Liver (tissue), 9 donors: ENCODE measurements around the gene TMEM242. TPM values are rescaled to one million over a fixed set of nuclear protein-coding genes. Genes with fewer than 3 reads are reported as not detected.

Source experiments
- DNase-seq: peaks from one replicate; pipeline ENCODE4 v3.0.0-alpha.2; 2017; ENCODE audit warnings: low spot score
- H3K27ac ChIP-seq, 2 donors: one replicate each; pipeline ENCODE4 v1.7.0; 2013; ENCODE audit warnings: inconsistent platforms in 2 of 2, low read length in 2 of 2, control low read depth in 1 of 2, low read depth in 1 of 2, mild to moderate bottlenecking in 1 of 2
- H3K27me3 ChIP-seq, 4 donors: one replicate each; pipeline versions ENCODE4 v1.6.1 to v1.7.0; 2013; ENCODE audit warnings: low read length in 3 of 4, inconsistent platforms in 1 of 4, mild to moderate bottlenecking in 1 of 4, moderate library complexity in 1 of 4; ENCODE audit not compliant: control insufficient read depth in 4 of 4, insufficient read depth in 4 of 4
- H3K36me3 ChIP-seq, 4 donors: one replicate each; pipeline versions ENCODE4 v1.6.1 to v1.7.0; 2013; ENCODE audit warnings: low read length in 3 of 4, mild to moderate bottlenecking in 3 of 4, low read depth in 1 of 4, moderate library complexity in 1 of 4; ENCODE audit not compliant: control insufficient read depth in 4 of 4, insufficient read depth in 3 of 4
- H3K4me1 ChIP-seq, 4 donors: one replicate each; pipeline versions ENCODE4 v1.6.1 to v1.7.0; 2013; ENCODE audit warnings: low read length in 3 of 4, mild to moderate bottlenecking in 3 of 4, moderate library complexity in 1 of 4; ENCODE audit not compliant: control insufficient read depth in 4 of 4, insufficient read depth in 4 of 4
- H3K4me3 ChIP-seq, 3 donors: one replicate each; pipeline versions ENCODE4 v1.6.1 to v1.7.0; 2013; ENCODE audit warnings: low read length in 3 of 3, control low read depth in 1 of 3, low read depth in 1 of 3, mild to moderate bottlenecking in 1 of 3
- H3K9ac ChIP-seq, 2 donors: one replicate each; pipeline ENCODE4 v1.7.0; 2013; ENCODE audit warnings: low read length in 2 of 2, mild to moderate bottlenecking in 2 of 2, moderate library complexity in 2 of 2, control low read depth in 1 of 2, low read depth in 1 of 2
- H3K9me3 ChIP-seq, 4 donors: one replicate each; pipeline versions ENCODE4 v1.6.1 to v1.7.0; 2013; ENCODE audit warnings: low read length in 3 of 4; ENCODE audit not compliant: control insufficient read depth in 4 of 4
- CTCF ChIP-seq: fragments of 150-350 bp; IDR thresholded peaks from 2 replicates; pipeline ENCODE4 v1.5.1; 2017; ENCODE audit warnings: improper control_type of control experiment, low read depth, low read length; ENCODE audit not compliant: missing input control
- EGR1 ChIP-seq, 2 donors: IDR thresholded peaks; 2 replicates each; pipeline ENCODE4 v1.6.1; 2016 to 2018; ENCODE audit warnings: antibody characterized with exemption in 2 of 2, low read depth in 2 of 2
- FOXA1 ChIP-seq: IDR thresholded peaks from 2 replicates; pipeline ENCODE4 v1.6.1; 2016; ENCODE audit warnings: antibody characterized with exemption
- FOXA2 ChIP-seq: IDR thresholded peaks from 2 replicates; pipeline ENCODE4 v1.6.1; 2016; ENCODE audit warnings: antibody characterized with exemption
- GABPA ChIP-seq, 2 donors: IDR thresholded peaks in 1 of 2; conservative IDR thresholded peaks in 1 of 2; 2 replicates each; pipeline ENCODE4 v1.6.1; 2016; ENCODE audit warnings: antibody characterized with exemption in 2 of 2, mild to moderate bottlenecking in 1 of 2, moderate library complexity in 1 of 2
- HNF4A ChIP-seq, 2 donors: conservative IDR thresholded peaks; 2 replicates each; pipeline ENCODE4 v1.6.1; 2016; ENCODE audit warnings: antibody characterized with exemption in 2 of 2, mild to moderate bottlenecking in 2 of 2
- HNF4G ChIP-seq: IDR thresholded peaks from 2 replicates; pipeline ENCODE4 v1.6.1; 2016; ENCODE audit warnings: antibody characterized with exemption
- JUND ChIP-seq, 2 donors: IDR thresholded peaks; 2 replicates each; pipeline ENCODE4 v1.6.1; 2016; ENCODE audit warnings: antibody characterized with exemption in 2 of 2
- NR2F2 ChIP-seq: IDR thresholded peaks from 2 replicates; pipeline ENCODE4 v1.6.1; 2016; ENCODE audit warnings: antibody characterized with exemption
- RAD21 ChIP-seq, 2 donors: IDR thresholded peaks; 2 replicates each; pipeline ENCODE4 v1.6.1; 2016; ENCODE audit warnings: antibody characterized with exemption in 2 of 2, mild to moderate bottlenecking in 2 of 2
- REST ChIP-seq: IDR thresholded peaks from 2 replicates; pipeline ENCODE4 v1.6.1; 2016; ENCODE audit warnings: antibody characterized with exemption, mild to moderate bottlenecking
- RXRA ChIP-seq, 2 donors: IDR thresholded peaks; 2 replicates each; pipeline ENCODE4 v1.6.1; 2017 to 2018; ENCODE audit warnings: antibody characterized with exemption in 2 of 2, mild to moderate bottlenecking in 1 of 2
- SP1 ChIP-seq: IDR thresholded peaks from 2 replicates; pipeline ENCODE4 v1.6.1; 2018; ENCODE audit warnings: antibody characterized with exemption, mild to moderate bottlenecking
- TAF1 ChIP-seq: conservative IDR thresholded peaks from 2 replicates; pipeline ENCODE4 v1.6.1; 2016; ENCODE audit warnings: antibody characterized with exemption, mild to moderate bottlenecking
- YY1 ChIP-seq: IDR thresholded peaks from 2 replicates; pipeline ENCODE4 v1.6.1; 2016; ENCODE audit warnings: antibody characterized with exemption, mild to moderate bottlenecking
- WGBS: extraction: QIAGEN DNeasy Blood & Tissue Kit; methylation state at CpG from one replicate; pipeline ENCODE4 v1.1.7; 2013; 5-methylcytosine and 5-hydroxymethylcytosine counted together
- polyA plus RNA-seq, 2 donors: library from polyadenylated mRNA; stranded (reverse) in 1 of 2; unstranded in 1 of 2; fragments of 200-250 nt in 1 of 2; fragments of >200 nt in 1 of 2; fragmentation: Nextera tagmentation in 1 of 2; extraction: Ambion mirVana in 1 of 2; gene quantifications; one replicate each; pipeline versions ENCODE4 v1.2.1 to v1.2.3, GENCODE V29; 2013 to 2015
- total RNA-seq, 2 donors: library from RNA; depleted of rRNA; stranded (reverse); fragments of >200 nt; gene quantifications; one replicate each; pipeline ENCODE4 v1.2.3, GENCODE V29; 2014
- TF ChIP-seq, protein P1 (sequence below): IDR thresholded peaks from 2 replicates; pipeline ENCODE4 v1.6.1; 2016; ENCODE audit warnings: antibody characterized with exemption
- TF ChIP-seq, protein P2 (sequence below): IDR thresholded peaks from 2 replicates; pipeline ENCODE4 v1.6.1; 2016; ENCODE audit warnings: antibody characterized with exemption
- TF ChIP-seq, protein P3 (sequence below): IDR thresholded peaks from 2 replicates; pipeline ENCODE4 v1.6.1; 2016; ENCODE audit warnings: antibody characterized with exemption
- donor health status: healthy.
- donor health status: healthy.
- donor health status: healthy.
- donor health status: healthy.
- donor health status: healthy.

The TMEM242 gene
- total and polyA plus RNA-seq, 4 donors = 3.7 to 10.2 (median 6.1) TPM

- Histone ChIP-seq H3K9me3 (no peaks in the 10 kb centered on the region), H3K4me3 (peak overlapping the region; percentile 18 to 52 (median 37)), H3K27me3 (no peaks in the 10 kb centered on the region), H3K9ac (no peak overlapping the region), H3K4me1 (peaks cover 0 to 16% (median 0%) of the 10 kb centered on the region in 4 donors), H3K27ac (peak overlapping the region in 1 of 2 donors; percentile 32), H3K36me3 (no peaks in the 10 kb centered on the region)
- TF ChIP-seq CTCF (no peak), RAD21 (IDR thresholded peaks at IDR 0.05) (peak in 1 of 2 donors; percentile 23), HNF4G (no peak), EGR1 (IDR thresholded peaks at IDR 0.05; ENCODE audit: low read depth in 2 of 2) (no peak), NR2F2 (no peak), HNF4A (conservative IDR thresholded peaks at IDR 0.05) (no peak), FOXA2 (peak; percentile 94), FOXA1 (peak; percentile 88), JUND (IDR thresholded peaks at IDR 0.05) (no peak), YY1 (peak; percentile 40), SP1 (peak; percentile 28), RXRA (IDR thresholded peaks at IDR 0.05) (peak; percentile 19 to 31), GABPA (IDR thresholded peaks at IDR 0.05 in 1 of 2, conservative IDR thresholded peaks at IDR 0.05 in 1 of 2) (no peak), REST (peak; percentile 80), TAF1 (no peak)
- TF ChIP-seq, protein P1, sequence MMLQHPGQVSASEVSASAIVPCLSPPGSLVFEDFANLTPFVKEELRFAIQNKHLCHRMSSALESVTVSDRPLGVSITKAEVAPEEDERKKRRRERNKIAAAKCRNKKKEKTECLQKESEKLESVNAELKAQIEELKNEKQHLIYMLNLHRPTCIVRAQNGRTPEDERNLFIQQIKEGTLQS = no peak
- TF ChIP-seq, protein P2, sequence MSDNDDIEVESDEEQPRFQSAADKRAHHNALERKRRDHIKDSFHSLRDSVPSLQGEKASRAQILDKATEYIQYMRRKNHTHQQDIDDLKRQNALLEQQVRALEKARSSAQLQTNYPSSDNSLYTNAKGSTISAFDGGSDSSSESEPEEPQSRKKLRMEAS = no peak
- TF ChIP-seq, protein P3, sequence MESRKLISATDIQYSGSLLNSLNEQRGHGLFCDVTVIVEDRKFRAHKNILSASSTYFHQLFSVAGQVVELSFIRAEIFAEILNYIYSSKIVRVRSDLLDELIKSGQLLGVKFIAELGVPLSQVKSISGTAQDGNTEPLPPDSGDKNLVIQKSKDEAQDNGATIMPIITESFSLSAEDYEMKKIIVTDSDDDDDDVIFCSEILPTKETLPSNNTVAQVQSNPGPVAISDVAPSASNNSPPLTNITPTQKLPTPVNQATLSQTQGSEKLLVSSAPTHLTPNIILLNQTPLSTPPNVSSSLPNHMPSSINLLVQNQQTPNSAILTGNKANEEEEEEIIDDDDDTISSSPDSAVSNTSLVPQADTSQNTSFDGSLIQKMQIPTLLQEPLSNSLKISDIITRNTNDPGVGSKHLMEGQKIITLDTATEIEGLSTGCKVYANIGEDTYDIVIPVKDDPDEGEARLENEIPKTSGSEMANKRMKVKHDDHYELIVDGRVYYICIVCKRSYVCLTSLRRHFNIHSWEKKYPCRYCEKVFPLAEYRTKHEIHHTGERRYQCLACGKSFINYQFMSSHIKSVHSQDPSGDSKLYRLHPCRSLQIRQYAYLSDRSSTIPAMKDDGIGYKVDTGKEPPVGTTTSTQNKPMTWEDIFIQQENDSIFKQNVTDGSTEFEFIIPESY = no peak
- DNase-seq = no peak
- 41% methylated on average over 13 of the region's 13 CpGs for WGBS
These were observed 58.6 kb downstream of the TMEM242 start for GRCh38 chr6:157264701-157265100.
